Measurements from ENCODE around the gene RRP12.

Gene RRP12

GRCh38 chr10:97341416-97341815, 59.7 kb downstream of the RRP12 start:
- no peak overlapping the region for H4K8ac ChIP-seq (ENCODE audit: low read depth, low read length)
- WGBS (ENCODE audit: extremely low coverage, insufficient coverage, insufficient read length): no CpG with 5 or more reads among the region's 2 CpGs
- no peaks in the 10 kb centered on the region for H3K9me3 ChIP-seq (ENCODE audit: insufficient read depth, low read depth, low read length)
- no peaks in the 10 kb centered on the region for H3K36me3 ChIP-seq (ENCODE audit: control insufficient read depth in 1 of 2, insufficient read depth in 2 of 2, low read length in 2 of 2)
- H3K9ac ChIP-seq (ENCODE audit: low read length): no peak overlapping the region
- H2AFZ ChIP-seq (ENCODE audit: insufficient read depth, low read length, poor library complexity): no peak overlapping the region
- no peaks in the 10 kb centered on the region for H3K79me1 ChIP-seq (ENCODE audit: low read length)
- no peak overlapping the region for H3K4ac ChIP-seq (ENCODE audit: low read depth, low read length)
- H2BK5ac ChIP-seq (ENCODE audit: low read depth, low read length, poor library complexity): no peak overlapping the region
- H4K12ac ChIP-seq (ENCODE audit: low read depth, low read length): no peak overlapping the region
- H3K79me2 ChIP-seq (ENCODE audit: control insufficient read depth, insufficient read depth, low read length, poor library complexity): no peaks in the 10 kb centered on the region
- H3K4me1 ChIP-seq (ENCODE audit: control insufficient read depth in 1 of 2, insufficient read depth in 2 of 2, low read length in 2 of 2): peaks cover 0 to 7% of the 10 kb centered on the region in 2 experiments
- DNase-seq: no peak
- H4K91ac ChIP-seq (ENCODE audit: low read depth, low read length): no peak overlapping the region
- H3K18ac ChIP-seq (ENCODE audit: low read length): no peak overlapping the region
- no peak overlapping the region for H2BK120ac ChIP-seq (ENCODE audit: insufficient read depth, low read length, poor library complexity)
- H2BK12ac ChIP-seq (ENCODE audit: low read length): no peak overlapping the region
- H3K4me2 ChIP-seq (ENCODE audit: low read length): no peak overlapping the region
- H3K14ac ChIP-seq (ENCODE audit: low read length): no peak overlapping the region
- H3K4me3 ChIP-seq (ENCODE audit: low read depth, low read length): no peak overlapping the region
- no peaks in the 10 kb centered on the region for H3K27me3 ChIP-seq (ENCODE audit: insufficient read depth, low read length)
- H3K27ac ChIP-seq (ENCODE audit: low read depth, low read length): no peak overlapping the region
- no peak overlapping the region for H2AK5ac ChIP-seq (ENCODE audit: low read length)
- H3K23ac ChIP-seq (ENCODE audit: low read length): no peak overlapping the region

DNA sequence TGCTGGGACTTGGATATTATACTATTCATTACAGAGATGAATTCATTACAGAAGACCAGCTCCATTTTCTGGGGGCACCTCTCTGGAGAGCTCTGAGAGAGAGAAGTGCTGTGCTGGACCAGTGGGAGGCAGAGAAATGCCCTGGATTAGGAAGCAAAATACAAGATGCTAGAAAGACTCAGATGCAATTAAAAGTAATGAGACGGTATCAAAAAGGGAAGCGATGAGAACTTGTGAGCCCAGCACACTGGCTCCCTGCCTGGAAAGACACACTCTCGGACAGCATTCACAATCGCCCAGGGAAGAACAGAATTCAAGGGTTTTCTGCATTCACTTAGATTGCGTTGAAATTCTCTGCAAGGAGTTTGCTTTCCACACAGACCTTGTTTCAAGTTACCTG, 63.1 kb downstream of the RRP12 start:
- Histone ChIP-seq H3K14ac (ENCODE audit: low read length) (no peak overlapping the region), H3K4me3 (ENCODE audit: low read depth, low read length) (no peak overlapping the region), H3K9ac (ENCODE audit: low read length) (no peak overlapping the region), H3K79me1 (ENCODE audit: low read length) (peaks cover 15% of the 10 kb centered on the region), H3K18ac (ENCODE audit: low read length) (no peak overlapping the region), H3K9me3 (ENCODE audit: insufficient read depth, low read depth, low read length) (no peaks in the 10 kb centered on the region), H4K91ac (ENCODE audit: low read depth, low read length) (no peak overlapping the region), H3K27ac (ENCODE audit: low read depth, low read length) (no peak overlapping the region), H3K27me3 (ENCODE audit: insufficient read depth, low read length) (no peaks in the 10 kb centered on the region), H3K4ac (ENCODE audit: low read depth, low read length) (no peak overlapping the region), H4K8ac (ENCODE audit: low read depth, low read length) (no peak overlapping the region), H3K4me1 (ENCODE audit: control insufficient read depth in 1 of 2, insufficient read depth in 2 of 2, low read length in 2 of 2) (peaks cover 0 to 11% of the 10 kb centered on the region in 2 experiments), H3K23ac (ENCODE audit: low read length) (no peak overlapping the region), H2AFZ (ENCODE audit: insufficient read depth, low read length, poor library complexity) (no peak overlapping the region), H2BK5ac (ENCODE audit: low read depth, low read length, poor library complexity) (no peak overlapping the region), H3K36me3 (ENCODE audit: control insufficient read depth in 1 of 2, insufficient read depth in 2 of 2, low read length in 2 of 2) (no peaks in the 10 kb centered on the region), H3K4me2 (ENCODE audit: low read length) (no peak overlapping the region), H2BK120ac (ENCODE audit: insufficient read depth, low read length, poor library complexity) (no peak overlapping the region), H2AK5ac (ENCODE audit: low read length) (no peak overlapping the region), H2BK12ac (ENCODE audit: low read length) (no peak overlapping the region), H3K79me2 (ENCODE audit: control insufficient read depth, insufficient read depth, low read length, poor library complexity) (peaks cover 2% of the 10 kb centered on the region), H4K12ac (ENCODE audit: low read depth, low read length) (no peak overlapping the region)
- no peak for DNase-seq
- no CpG with 5 or more reads among the region's 5 CpGs for WGBS (ENCODE audit: extremely low coverage, insufficient coverage, insufficient read length)

GRCh38 chr10:97336942-97337831, 64.0 kb downstream of the RRP12 start:
- Histone ChIP-seq H2BK5ac (ENCODE audit: low read depth, low read length, poor library complexity) (peak overlapping the region; percentile 19), H2BK12ac (ENCODE audit: low read length) (no peak overlapping the region), H4K12ac (ENCODE audit: low read depth, low read length) (no peak overlapping the region), H3K14ac (ENCODE audit: low read length) (no peak overlapping the region), H3K79me1 (ENCODE audit: low read length) (peaks cover 15% of the 10 kb centered on the region), H3K23ac (ENCODE audit: low read length) (no peak overlapping the region), H3K9ac (ENCODE audit: low read length) (no peak overlapping the region), H2AFZ (ENCODE audit: insufficient read depth, low read length, poor library complexity) (no peak overlapping the region), H3K36me3 (ENCODE audit: control insufficient read depth in 1 of 2, insufficient read depth in 2 of 2, low read length in 2 of 2) (no peaks in the 10 kb centered on the region), H3K9me3 (ENCODE audit: insufficient read depth, low read depth, low read length) (no peaks in the 10 kb centered on the region), H3K4me3 (ENCODE audit: low read depth, low read length) (no peak overlapping the region), H3K27me3 (ENCODE audit: insufficient read depth, low read length) (no peaks in the 10 kb centered on the region), H4K91ac (ENCODE audit: low read depth, low read length) (no peak overlapping the region), H3K4ac (ENCODE audit: low read depth, low read length) (no peak overlapping the region), H3K4me2 (ENCODE audit: low read length) (peak overlapping the region; percentile 48), H4K8ac (ENCODE audit: low read depth, low read length) (no peak overlapping the region), H2AK5ac (ENCODE audit: low read length) (no peak overlapping the region), H3K27ac (ENCODE audit: low read depth, low read length) (no peak overlapping the region), H2BK120ac (ENCODE audit: insufficient read depth, low read length, poor library complexity) (no peak overlapping the region), H3K79me2 (ENCODE audit: control insufficient read depth, insufficient read depth, low read length, poor library complexity) (peaks cover 2% of the 10 kb centered on the region), H3K18ac (ENCODE audit: low read length) (no peak overlapping the region), H3K4me1 (ENCODE audit: control insufficient read depth in 1 of 2, insufficient read depth in 2 of 2, low read length in 2 of 2) (peaks cover 3 to 14% of the 10 kb centered on the region in 2 experiments)
- DNase-seq: peak; percentile 84 to 88
- WGBS (ENCODE audit: extremely low coverage, insufficient coverage, insufficient read length): no CpG with 5 or more reads among the region's 11 CpGs

- no peak overlapping the region for H3K9ac ChIP-seq (ENCODE audit: low read length)
- no peak overlapping the region for H3K23ac ChIP-seq (ENCODE audit: low read length)
- no peak overlapping the region for H3K4ac ChIP-seq (ENCODE audit: low read depth, low read length)
- H4K8ac ChIP-seq (ENCODE audit: low read depth, low read length): no peak overlapping the region
- no peaks in the 10 kb centered on the region for H3K36me3 ChIP-seq (ENCODE audit: control insufficient read depth in 1 of 2, insufficient read depth in 2 of 2, low read length in 2 of 2)
- no peaks in the 10 kb centered on the region for H3K27me3 ChIP-seq (ENCODE audit: insufficient read depth, low read length)
- H3K18ac ChIP-seq (ENCODE audit: low read length): no peak overlapping the region
- H3K4me2 ChIP-seq (ENCODE audit: low read length): no peak overlapping the region
- H2BK120ac ChIP-seq (ENCODE audit: insufficient read depth, low read length, poor library complexity): no peak overlapping the region
- H3K27ac ChIP-seq (ENCODE audit: low read depth, low read length): no peak overlapping the region
- H2BK12ac ChIP-seq (ENCODE audit: low read length): no peak overlapping the region
- peaks cover 2% of the 10 kb centered on the region for H3K79me2 ChIP-seq (ENCODE audit: control insufficient read depth, insufficient read depth, low read length, poor library complexity)
- H3K4me3 ChIP-seq (ENCODE audit: low read depth, low read length): no peak overlapping the region
- no peak overlapping the region for H4K91ac ChIP-seq (ENCODE audit: low read depth, low read length)
- no peak overlapping the region for H4K12ac ChIP-seq (ENCODE audit: low read depth, low read length)
- H3K9me3 ChIP-seq (ENCODE audit: insufficient read depth, low read depth, low read length): no peaks in the 10 kb centered on the region
- no CpG with 5 or more reads among the region's 5 CpGs for WGBS (ENCODE audit: extremely low coverage, insufficient coverage, insufficient read length)
- H3K14ac ChIP-seq (ENCODE audit: low read length): no peak overlapping the region
- DNase-seq: peak in 1 of 2 donors; percentile 53
- H2AK5ac ChIP-seq (ENCODE audit: low read length): no peak overlapping the region
- peaks cover 15% of the 10 kb centered on the region for H3K79me1 ChIP-seq (ENCODE audit: low read length)
- H2BK5ac ChIP-seq (ENCODE audit: low read depth, low read length, poor library complexity): no peak overlapping the region
- no peak overlapping the region for H2AFZ ChIP-seq (ENCODE audit: insufficient read depth, low read length, poor library complexity)
- H3K4me1 ChIP-seq (ENCODE audit: control insufficient read depth in 1 of 2, insufficient read depth in 2 of 2, low read length in 2 of 2): peaks cover 3 to 16% of the 10 kb centered on the region in 2 experiments
Measured at GRCh38 chr10:97336446-97336845, 64.7 kb downstream of the RRP12 start.
